ENCODE results near the gene IRF5. TPM values are rescaled to one million over a fixed set of nuclear protein-coding genes. Genes with fewer than 3 reads are reported as not detected.

IRF5 gene
- polyA plus RNA-seq, 1 donor (not counting 4 experiments of a cell fraction or from before 2014, with no cell fraction given), result 0.88 TPM

GRCh38 chr7:128948312-128948973 lies 10.7 kb downstream of the IRF5 start:
- Histone ChIP-seq H3K27ac (ENCODE audit: control insufficient read depth, insufficient read depth, low read length) (no peak overlapping the region), H3K9me1 (ENCODE audit: control insufficient read depth, extremely low read depth, insufficient read depth, low read length) (no peaks in the 10 kb centered on the region), H3K27me3 (ENCODE audit: control insufficient read depth, extremely low read depth, insufficient read depth, low read length) (no peaks in the 10 kb centered on the region), H3K9me3 (ENCODE audit: control insufficient read depth, low read depth, low read length) (no peaks in the 10 kb centered on the region), H3K36me3 (ENCODE audit: control insufficient read depth in 2 of 2, extremely low read depth in 1 of 2, insufficient read depth in 2 of 2, low read length in 2 of 2) (peaks cover 6 to 10% of the 10 kb centered on the region in 2 experiments), H3K9ac (ENCODE audit: control insufficient read depth, extremely low read depth, insufficient read depth, low read length) (no peak overlapping the region), H3K4me2 (ENCODE audit: control insufficient read depth, extremely low read depth, insufficient read depth, low read depth, low read length) (no peak overlapping the region), H3K4me1 (ENCODE audit: control insufficient read depth, extremely low read depth, insufficient read depth, low read length) (no peaks in the 10 kb centered on the region), H2AFZ (ENCODE audit: control insufficient read depth, low read length) (no peak overlapping the region), H3K79me2 (ENCODE audit: control insufficient read depth, insufficient read depth, low read length) (no peaks in the 10 kb centered on the region), H3K4me3 (ENCODE audit: control insufficient read depth in 2 of 3, extremely low read depth in 1 of 3, insufficient read depth in 2 of 3, low read depth in 1 of 3, low read length in 3 of 3) (no peak overlapping the region), H4K20me1 (ENCODE audit: control insufficient read depth, extremely low read depth, insufficient read depth, low read length) (no peaks in the 10 kb centered on the region)
- dilution Hi-C loops (cut with MboI; ENCODE audit: extremely low pct_ligation_motif_present, low sequenced_read_pairs), result no loop called here
- FAIRE-seq, result no peak
- no peak for DNase-seq (ENCODE audit: low read depth, low spot score)
- TF ChIP-seq EZH2 (IDR thresholded peaks at IDR 0.05; ENCODE audit: low read length), result no peak
- TF ChIP-seq CTCF (optimal IDR thresholded peaks at IDR 0.05 in 1 of 3, IDR thresholded peaks at IDR 0.05 in 1 of 3, conservative IDR thresholded peaks at IDR 0.05 in 1 of 3; ENCODE audit: extremely low read depth in 1 of 3, insufficient read depth in 2 of 3, low read length in 3 of 3), result no peak

GRCh38 chr7:128948976-128949760 lies 11.4 kb downstream of the IRF5 start:
- no peak overlapping the region for H2AFZ ChIP-seq (ENCODE audit: control insufficient read depth, low read length)
- dilution Hi-C loops (cut with MboI; ENCODE audit: extremely low pct_ligation_motif_present, low sequenced_read_pairs), result no loop called here
- H3K36me3 ChIP-seq (ENCODE audit: control insufficient read depth in 2 of 2, extremely low read depth in 1 of 2, insufficient read depth in 2 of 2, low read length in 2 of 2), result peaks cover 9 to 10% of the 10 kb centered on the region in 2 experiments
- no peak overlapping the region for H3K4me2 ChIP-seq (ENCODE audit: control insufficient read depth, extremely low read depth, insufficient read depth, low read depth, low read length)
- TF ChIP-seq EZH2 (IDR thresholded peaks at IDR 0.05; ENCODE audit: low read length), result no peak
- TF ChIP-seq CTCF (optimal IDR thresholded peaks at IDR 0.05 in 1 of 3, IDR thresholded peaks at IDR 0.05 in 1 of 3, conservative IDR thresholded peaks at IDR 0.05 in 1 of 3; ENCODE audit: extremely low read depth in 1 of 3, insufficient read depth in 2 of 3, low read length in 3 of 3), result no peak
- no peaks in the 10 kb centered on the region for H3K27me3 ChIP-seq (ENCODE audit: control insufficient read depth, extremely low read depth, insufficient read depth, low read length)
- H3K27ac ChIP-seq (ENCODE audit: control insufficient read depth, insufficient read depth, low read length), result no peak overlapping the region
- FAIRE-seq (no peak), DNase-seq (ENCODE audit: low read depth, low spot score) (no peak)
- H3K9ac ChIP-seq (ENCODE audit: control insufficient read depth, extremely low read depth, insufficient read depth, low read length), result no peak overlapping the region
- no peaks in the 10 kb centered on the region for H3K4me1 ChIP-seq (ENCODE audit: control insufficient read depth, extremely low read depth, insufficient read depth, low read length)
- H4K20me1 ChIP-seq (ENCODE audit: control insufficient read depth, extremely low read depth, insufficient read depth, low read length), result no peaks in the 10 kb centered on the region
- H3K79me2 ChIP-seq (ENCODE audit: control insufficient read depth, insufficient read depth, low read length), result no peaks in the 10 kb centered on the region
- no peaks in the 10 kb centered on the region for H3K9me1 ChIP-seq (ENCODE audit: control insufficient read depth, extremely low read depth, insufficient read depth, low read length)
- no peaks in the 10 kb centered on the region for H3K9me3 ChIP-seq (ENCODE audit: control insufficient read depth, low read depth, low read length)
- H3K4me3 ChIP-seq (ENCODE audit: control insufficient read depth in 2 of 3, extremely low read depth in 1 of 3, insufficient read depth in 2 of 3, low read depth in 1 of 3, low read length in 3 of 3), result no peak overlapping the region
